ENCODE measurements around the gene ANKS1B.

Gene ANKS1B

DNA sequence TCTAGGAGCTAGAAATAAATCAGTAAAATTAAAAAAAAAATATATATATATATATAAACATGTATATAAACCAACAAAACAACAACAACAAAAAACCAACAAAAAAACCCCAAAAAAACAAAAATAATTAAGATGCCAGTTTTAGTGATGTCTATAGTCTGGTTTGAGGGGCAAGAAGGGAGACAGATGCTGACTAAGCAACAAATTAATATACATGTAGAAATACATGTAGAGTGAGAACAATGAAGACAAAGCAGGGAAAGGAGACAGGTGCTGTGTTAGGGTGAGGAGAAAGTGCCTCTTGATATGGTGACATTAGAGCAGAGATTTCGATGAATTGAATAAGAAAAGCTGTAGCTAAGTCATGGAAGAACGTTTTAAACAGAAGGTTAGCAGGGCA lies 861.8 kb downstream of the ANKS1B start:
- no peak for DNase-seq (ENCODE audit: low spot score)

- DNase-seq (ENCODE audit: low spot score) = no peak
These were observed 862.2 kb downstream of the ANKS1B start for GRCh38 chr12:99122496-99122895.

DNA sequence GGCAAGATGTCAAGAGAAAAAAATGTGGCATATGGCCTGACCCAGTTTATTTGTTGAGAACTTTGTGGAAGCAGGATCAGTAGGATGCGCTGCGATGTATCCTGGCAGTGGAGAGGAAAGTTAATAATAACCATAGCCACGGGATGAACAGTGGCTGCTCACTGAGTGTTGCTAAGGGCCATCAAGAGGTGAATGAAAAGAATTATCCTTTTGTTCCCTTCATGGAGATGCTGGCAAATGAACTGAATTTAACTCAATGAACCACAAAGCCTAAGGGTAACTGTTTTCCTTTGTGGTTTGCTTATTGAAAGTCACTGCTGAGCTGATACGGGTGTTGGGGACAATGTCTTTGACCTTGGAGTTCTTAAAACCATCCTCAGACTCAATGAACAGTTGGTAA lies 863.2 kb downstream of the ANKS1B start:
- DNase-seq (ENCODE audit: low spot score) = no peak

GRCh38 chr12:99119943-99120342 lies 864.8 kb downstream of the ANKS1B start:
- DNase-seq (ENCODE audit: low spot score) = no peak

DNA sequence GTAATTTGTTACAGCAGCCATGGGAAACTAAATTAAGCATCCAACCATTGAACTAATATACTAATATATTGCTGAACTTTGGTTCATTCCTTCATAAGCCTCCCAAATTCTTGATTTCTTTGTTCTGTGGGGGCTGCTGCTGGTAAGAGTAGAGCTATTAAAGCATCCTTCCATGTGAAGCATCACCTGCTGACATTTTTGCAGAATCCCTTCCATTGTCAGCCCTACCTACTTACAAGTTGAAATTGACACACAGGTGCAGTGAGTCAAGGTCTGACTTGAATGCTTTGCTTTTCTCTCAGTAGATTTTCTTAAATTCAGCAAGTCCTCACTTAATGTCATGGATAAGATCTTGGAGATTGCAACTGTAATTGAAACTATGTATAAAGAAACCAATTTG lies 865.3 kb downstream of the ANKS1B start:
- no peak for DNase-seq (ENCODE audit: low spot score)

GRCh38 chr12:99111600-99111999 lies 873.1 kb downstream of the ANKS1B start:
- no peak for DNase-seq (ENCODE audit: low spot score)

- no peak for DNase-seq (ENCODE audit: low spot score)
These were observed 873.9 kb downstream of the ANKS1B start for GRCh38 chr12:99110868-99111267.

DNA sequence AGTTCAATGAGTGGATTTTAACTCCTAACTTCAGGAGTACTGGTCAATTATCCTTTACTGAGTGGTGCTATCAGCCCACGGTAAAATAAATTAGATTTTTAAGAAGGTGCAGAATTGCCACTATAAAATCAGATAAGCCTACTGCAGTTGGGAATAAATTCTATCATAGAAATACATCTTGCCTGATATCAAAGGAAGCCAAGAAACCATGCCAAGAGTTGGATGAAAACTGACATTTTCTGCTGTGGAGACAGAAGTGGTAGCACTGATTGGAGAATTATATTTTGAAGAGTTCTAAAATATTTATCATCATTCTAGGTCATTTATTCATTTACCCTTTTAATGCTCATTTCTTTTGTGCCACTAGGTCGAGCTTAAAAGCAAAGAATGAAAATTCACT lies 874.5 kb downstream of the ANKS1B start:
- DNase-seq (ENCODE audit: low spot score) = no peak

GRCh38 chr12:99108924-99109323 lies 875.8 kb downstream of the ANKS1B start:
- no peak for DNase-seq (ENCODE audit: low spot score)

DNA sequence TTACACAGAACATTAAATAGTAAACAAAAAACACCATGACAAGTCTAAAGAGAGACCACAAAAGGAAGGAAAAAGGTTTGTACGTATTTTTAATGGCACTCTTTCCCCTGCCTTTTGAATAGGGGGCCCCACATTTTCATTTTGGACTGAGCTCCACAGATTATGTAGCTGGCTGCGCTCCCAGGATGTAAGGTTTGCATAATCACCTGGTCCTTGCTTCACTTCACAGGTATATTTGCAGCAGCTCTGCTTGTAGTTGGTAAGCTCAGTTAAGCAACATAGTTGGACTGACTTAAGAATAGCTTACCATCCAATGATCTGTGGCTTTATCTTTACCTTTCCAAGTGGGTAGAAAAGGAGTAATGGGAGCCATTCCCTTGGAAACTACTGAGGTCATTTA lies 885.0 kb downstream of the ANKS1B start:
- no peak for DNase-seq (ENCODE audit: low spot score)

DNA sequence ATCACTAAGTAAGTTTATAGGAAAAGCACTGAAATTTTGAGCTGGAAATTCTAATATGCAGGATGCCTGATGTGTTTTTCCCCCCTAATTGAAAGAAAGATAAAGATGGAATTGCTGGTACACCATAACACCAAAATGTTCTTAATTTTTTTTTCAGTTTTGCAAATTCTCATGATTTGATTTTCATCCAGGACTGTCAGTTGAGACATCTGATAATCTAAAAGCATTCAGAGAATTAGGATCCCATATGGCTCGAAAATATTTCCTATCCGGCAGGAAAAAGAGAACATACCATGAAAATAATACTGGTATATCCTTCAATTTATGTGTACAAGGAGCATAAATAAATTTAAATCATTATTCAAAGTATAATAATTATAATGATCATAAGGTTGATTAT lies 887.6 kb downstream of the ANKS1B start:
- no peak for DNase-seq (ENCODE audit: low spot score)

GRCh38 chr12:99093166-99093565 lies 891.6 kb downstream of the ANKS1B start:
- DNase-seq (ENCODE audit: low spot score) = no peak

GRCh38 chr12:99092100-99092851 lies 892.5 kb downstream of the ANKS1B start:
- no peak for DNase-seq (ENCODE audit: low spot score)

- no peak for DNase-seq (ENCODE audit: low spot score)
These were observed 897.5 kb downstream of the ANKS1B start for GRCh38 chr12:99087278-99087677.

GRCh38 chr12:99079811-99080210 lies 904.9 kb downstream of the ANKS1B start:
- DNase-seq (ENCODE audit: low spot score) = no peak

DNA sequence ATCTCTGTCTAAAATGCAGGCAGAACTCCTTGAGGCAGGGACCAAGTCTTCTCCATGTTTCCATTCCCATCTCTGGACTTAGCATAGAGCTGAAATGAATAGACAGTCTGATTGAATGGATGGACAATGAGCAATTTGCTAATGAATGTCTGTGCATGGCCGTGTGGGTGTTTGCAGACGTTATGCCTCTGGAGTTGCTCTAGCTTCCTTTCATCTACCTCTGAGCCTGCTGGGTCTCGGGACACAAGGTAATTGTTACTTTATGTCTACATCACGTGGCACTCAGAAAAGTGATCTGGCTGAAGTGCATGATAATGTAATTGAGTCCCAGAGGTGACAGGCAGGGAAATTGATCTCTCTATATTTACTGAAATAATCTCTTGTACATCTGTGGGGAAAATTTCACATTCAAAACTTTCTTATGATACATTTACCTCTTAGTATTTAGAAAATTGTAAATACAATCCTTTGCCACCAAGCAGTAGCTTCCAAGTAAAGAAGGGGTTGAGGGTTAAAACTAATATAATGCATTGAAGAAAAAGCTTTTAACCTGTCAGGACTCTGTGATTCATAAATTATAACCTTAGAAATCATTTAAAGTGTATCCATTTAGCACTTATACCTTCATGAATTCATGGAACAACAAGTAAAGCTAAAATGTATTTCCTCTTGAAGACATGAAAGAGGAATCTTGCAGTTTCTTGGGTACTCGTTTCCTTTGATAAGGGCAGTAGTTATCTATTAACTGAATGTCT lies 915.6 kb downstream of the ANKS1B start:
- no peak for DNase-seq (ENCODE audit: low spot score)

DNA sequence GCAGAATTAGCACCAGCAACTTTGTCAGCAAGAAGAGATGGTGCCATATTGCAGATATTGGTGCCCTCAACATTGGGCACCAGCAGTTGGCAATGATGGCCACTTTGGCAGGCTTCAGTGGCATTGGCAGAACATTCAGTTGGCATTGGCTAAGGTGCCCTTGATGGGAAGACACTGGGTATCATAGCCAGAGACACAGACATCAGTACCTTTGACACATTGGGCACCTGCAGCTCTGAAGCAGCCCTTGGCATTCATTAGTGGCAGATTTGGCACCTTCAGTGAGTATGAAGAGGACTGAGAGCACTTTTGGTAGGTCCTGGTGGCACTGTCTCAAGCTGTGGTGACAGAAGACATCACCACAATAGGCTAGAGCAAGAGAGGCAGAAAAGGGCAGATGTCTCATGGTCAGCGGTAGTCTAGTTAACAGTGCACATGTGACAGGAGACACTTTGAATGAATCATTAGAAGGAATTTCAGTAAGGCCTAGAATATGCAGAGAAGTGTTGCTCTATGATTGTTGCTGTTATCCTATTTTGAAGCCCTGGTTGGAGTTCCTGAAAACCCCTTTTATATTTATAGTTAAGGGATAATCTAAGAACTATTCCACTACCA lies 917.5 kb downstream of the ANKS1B start:
- no peak for DNase-seq (ENCODE audit: low spot score)

DNA sequence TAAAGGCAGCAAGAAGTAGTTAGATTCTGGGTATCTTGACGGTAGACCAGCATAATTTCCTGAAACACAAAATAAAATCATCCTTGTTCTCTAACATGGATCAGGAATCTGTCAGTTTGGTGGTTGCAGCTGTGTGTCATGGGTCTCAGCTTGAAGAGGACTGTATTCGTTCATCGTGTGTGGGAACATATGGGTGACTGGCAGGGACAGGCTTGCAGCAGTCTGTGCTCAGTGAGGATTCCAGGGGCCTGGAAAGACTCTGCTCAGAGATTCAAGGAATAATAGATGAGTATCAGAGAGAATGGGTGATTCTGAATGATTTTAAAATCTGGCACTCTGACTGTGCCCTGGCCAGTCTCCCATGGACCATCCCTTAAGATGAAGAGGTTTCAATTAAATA lies 918.0 kb downstream of the ANKS1B start:
- no peak for DNase-seq (ENCODE audit: low spot score)

DNA sequence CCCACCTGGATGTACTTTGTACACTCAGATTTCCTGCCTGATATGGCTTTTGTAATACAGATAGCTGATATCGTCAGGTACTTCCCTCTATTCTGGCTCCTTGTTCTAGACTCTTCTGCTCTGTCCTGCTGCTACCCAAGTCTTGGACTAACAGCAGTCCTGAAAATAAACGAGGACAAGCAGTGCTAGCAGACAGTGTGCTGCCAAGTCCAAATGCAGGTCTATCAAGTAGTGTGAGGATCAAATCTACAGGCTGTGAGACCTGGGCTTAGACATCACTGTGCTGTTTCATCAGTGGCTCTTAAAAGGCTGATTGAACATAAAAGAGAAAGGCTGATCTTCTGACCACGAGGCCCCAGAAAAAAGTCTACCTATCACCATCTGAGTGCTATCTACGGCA lies 921.6 kb downstream of the ANKS1B start:
- DNase-seq (ENCODE audit: low spot score) = no peak

DNA sequence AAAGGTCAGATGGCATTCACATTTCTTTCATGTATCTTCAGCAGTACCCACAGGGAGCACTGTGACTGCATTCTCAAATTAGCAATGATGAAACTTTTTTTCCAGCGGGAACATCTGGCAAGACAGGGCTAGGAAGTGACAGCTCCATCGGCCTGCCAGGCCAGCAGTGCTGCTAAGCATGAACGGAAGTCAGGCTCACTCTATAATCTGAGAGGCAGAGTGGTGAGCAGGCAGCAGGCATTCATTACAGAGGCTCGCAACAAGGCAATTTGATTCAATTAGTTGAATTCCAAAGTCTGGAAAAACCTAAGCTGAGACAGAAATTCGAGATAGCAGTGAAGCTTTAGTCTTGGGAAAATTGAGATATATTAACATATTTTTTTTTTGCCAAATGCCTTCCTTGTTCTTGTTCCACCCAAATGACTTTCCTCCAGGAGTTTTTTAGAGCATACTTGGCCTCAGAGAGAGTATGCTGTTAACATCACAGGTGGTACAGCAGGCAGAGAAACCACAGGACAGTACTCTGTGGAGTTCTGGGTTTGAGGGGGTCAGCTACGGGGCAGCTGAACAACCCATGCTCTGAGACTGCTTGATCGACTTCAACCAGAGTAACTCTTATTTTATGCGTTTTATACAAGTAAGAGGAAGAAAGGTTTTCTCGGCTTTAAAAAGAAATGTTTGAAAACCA lies 924.8 kb downstream of the ANKS1B start:
- peak; percentile 22 for DNase-seq (ENCODE audit: low spot score)

- no peak for DNase-seq (ENCODE audit: low spot score)
These were observed 927.1 kb downstream of the ANKS1B start for GRCh38 chr12:99057670-99058069.

- no peak for DNase-seq (ENCODE audit: low spot score)
These were observed 928.5 kb downstream of the ANKS1B start for GRCh38 chr12:99056186-99056585.

DNA sequence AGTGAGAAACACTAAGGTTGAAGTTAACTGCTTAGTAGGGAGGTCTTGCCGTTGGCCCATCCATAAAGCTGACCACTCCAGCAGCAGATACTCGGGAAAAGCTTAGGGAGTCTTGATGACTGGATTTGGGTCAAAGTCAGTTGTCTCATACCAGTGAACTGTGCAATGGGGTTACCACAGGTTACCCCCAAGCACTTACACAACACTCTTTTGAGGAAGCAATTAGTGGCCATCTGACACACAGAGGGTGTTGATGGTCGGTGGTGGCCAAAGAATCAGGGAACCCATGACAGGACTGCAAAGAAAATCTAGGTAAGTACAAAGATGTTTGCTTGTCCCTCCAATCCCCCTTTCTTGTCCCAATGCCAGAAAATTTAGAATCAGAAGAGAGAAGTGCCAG lies 929.4 kb downstream of the ANKS1B start:
- no peak for DNase-seq (ENCODE audit: low spot score)
